Thyroid gland (tissue), 4 donors: Measurements from ENCODE around the gene PRKCA. TPM values are rescaled to one million over a fixed set of nuclear protein-coding genes. Genes with fewer than 3 reads are reported as not detected.

Source experiments
- DNase-seq, 2 donors: peaks; one replicate each; pipeline ENCODE4 v3.0.0-alpha.2; 2019
- H3K27ac ChIP-seq, 3 donors: fragments of 200-600 bp; sonication (generic); 1 replicate in 2 of 3; 2 replicates in 1 of 3; pipeline ENCODE4 v1.5.1; 2016 to 2019; ENCODE audit warnings: mild to moderate bottlenecking in 1 of 3, moderate library complexity in 1 of 3
- H3K27me3 ChIP-seq: fragments of 200-600 bp; sonication (generic); one replicate; pipeline ENCODE4 v1.5.1; 2019
- H3K36me3 ChIP-seq, 2 donors: fragments of 200-600 bp; sonication (generic); one replicate each; pipeline ENCODE4 v1.5.1; 2016 to 2019
- H3K4me1 ChIP-seq, 2 donors: fragments of 200-600 bp; sonication (generic); one replicate each; pipeline ENCODE4 v1.5.1; 2017 to 2019
- H3K4me3 ChIP-seq, 3 donors: fragments of 200-600 bp; sonication (generic); replicated peaks in 1 of 3; 1 replicate in 2 of 3; 2 replicates in 1 of 3; pipeline ENCODE4 v1.5.1; 2016; ENCODE audit warnings: mild to moderate bottlenecking in 1 of 3
- H3K9me3 ChIP-seq: fragments of 200-600 bp; sonication (generic); one replicate; pipeline ENCODE4 v1.5.1; 2017
- CTCF ChIP-seq, 6 experiments: fragments of 200-600 bp in 3 of 6; fragments of 450-650 bp in 3 of 6; sonication (generic) in 3 of 6; IDR thresholded peaks; one replicate each; pipeline ENCODE4 v1.5.1; 2016 to 2019; ENCODE audit warnings: antibody characterized with exemption in 6 of 6, mild to moderate bottlenecking in 2 of 6, inconsistent platforms in 1 of 6, moderate library complexity in 1 of 6
- POLR2A ChIP-seq, 2 donors: fragments of 450-650 bp; IDR thresholded peaks; one replicate each; pipeline ENCODE4 v1.6.1; 2017; ENCODE audit warnings: antibody characterized with exemption in 2 of 2, mild to moderate bottlenecking in 2 of 2, moderate library complexity in 1 of 2
- WGBS, 2 donors: methylation state at CpG; one replicate each; pipeline ENCODE4 v1.1.5; 2017; 5-methylcytosine and 5-hydroxymethylcytosine counted together
- intact Hi-C: fragments of 100-400 bp; cut with DNase I; formaldehyde crosslinking; loops from one replicate; pipeline ENCODE4 v1.15.1; 2023
- total RNA-seq, 4 donors: library from RNA; depleted of rRNA; stranded (reverse); fragments of >200 nt; gene quantifications; one replicate each; pipeline ENCODE4 v1.2.3, GENCODE V29; 2016

Gene PRKCA
- total RNA-seq, 4 donors from 2014 or later: 6.7 to 24.2 (median 15.3) TPM

- Histone ChIP-seq H3K4me3 (no peak overlapping the region), H3K27ac (no peak overlapping the region), H3K36me3 (no peaks in the 10 kb centered on the region), H3K4me1 (no peaks in the 10 kb centered on the region), H3K9me3 (no peaks in the 10 kb centered on the region), H3K27me3 (no peaks in the 10 kb centered on the region)
- intact Hi-C loops: no loop called here
- 79 to 82% methylated on average over 9 of the region's 9 CpGs for WGBS, 2 donors
- no peak for DNase-seq
- TF ChIP-seq POLR2A (IDR thresholded peaks at IDR 0.05) (no peak), CTCF (IDR thresholded peaks at IDR 0.05) (no peak)
Observed at GRCh38 chr17:66610361-66611133, 308.1 kb downstream of the PRKCA start.

- Histone ChIP-seq H3K27me3 (no peaks in the 10 kb centered on the region), H3K36me3 (no peaks in the 10 kb centered on the region), H3K4me3 (no peak overlapping the region), H3K4me1 (no peaks in the 10 kb centered on the region), H3K27ac (no peak overlapping the region), H3K9me3 (no peaks in the 10 kb centered on the region)
- TF ChIP-seq POLR2A (IDR thresholded peaks at IDR 0.05) (no peak), CTCF (IDR thresholded peaks at IDR 0.05) (no peak)
- intact Hi-C loops: no loop called here
- DNase-seq: no peak
Observed at GRCh38 chr17:66611397-66611796, 309.0 kb downstream of the PRKCA start.

DNA sequence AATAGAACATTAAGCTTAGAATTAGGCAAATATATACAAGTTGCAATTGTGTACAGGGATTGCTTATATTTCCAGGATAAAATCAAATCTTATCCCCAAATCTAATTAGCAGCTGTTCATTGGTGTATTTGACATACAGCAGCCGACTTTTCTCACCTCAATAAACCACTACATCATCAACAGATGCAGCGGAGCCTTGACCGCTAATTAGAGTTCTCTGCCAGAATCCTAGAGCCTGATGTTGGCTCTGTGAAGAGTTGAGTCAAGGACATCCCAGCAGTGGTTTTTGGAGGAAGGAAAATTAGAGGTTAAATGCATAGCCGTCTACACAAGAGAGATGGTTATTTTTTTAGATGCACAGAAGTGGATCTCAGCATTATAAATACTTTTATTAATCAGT is 310.6 kb downstream of the PRKCA start:
- WGBS, 2 donors: 76 to 80% methylated on average over 4 of the region's 4 CpGs
- intact Hi-C loops: no loop called here

GRCh38 chr17:66614469-66614868 is 312.1 kb downstream of the PRKCA start:
- no peak for DNase-seq
- intact Hi-C loops: no loop called here
- Histone ChIP-seq H3K4me3 (no peak overlapping the region), H3K27me3 (no peaks in the 10 kb centered on the region), H3K27ac (no peak overlapping the region), H3K36me3 (no peaks in the 10 kb centered on the region), H3K9me3 (no peaks in the 10 kb centered on the region), H3K4me1 (no peaks in the 10 kb centered on the region)
- TF ChIP-seq POLR2A (IDR thresholded peaks at IDR 0.05) (no peak), CTCF (IDR thresholded peaks at IDR 0.05) (no peak)
- WGBS, 2 donors: 74 to 78% methylated on average over 4 of the region's 4 CpGs

More for the DNA sequence above, 310.6 kb downstream of the PRKCA start:
- DNase-seq: no peak
- H3K27ac ChIP-seq: no peak overlapping the region
- no peaks in the 10 kb centered on the region for H3K4me1 ChIP-seq
- H3K27me3 ChIP-seq: no peaks in the 10 kb centered on the region
- H3K4me3 ChIP-seq: no peak overlapping the region
- no peak for TF ChIP-seq CTCF (IDR thresholded peaks at IDR 0.05)
- no peak for TF ChIP-seq POLR2A (IDR thresholded peaks at IDR 0.05)
- H3K36me3 ChIP-seq: no peaks in the 10 kb centered on the region
- no peaks in the 10 kb centered on the region for H3K9me3 ChIP-seq

DNA sequence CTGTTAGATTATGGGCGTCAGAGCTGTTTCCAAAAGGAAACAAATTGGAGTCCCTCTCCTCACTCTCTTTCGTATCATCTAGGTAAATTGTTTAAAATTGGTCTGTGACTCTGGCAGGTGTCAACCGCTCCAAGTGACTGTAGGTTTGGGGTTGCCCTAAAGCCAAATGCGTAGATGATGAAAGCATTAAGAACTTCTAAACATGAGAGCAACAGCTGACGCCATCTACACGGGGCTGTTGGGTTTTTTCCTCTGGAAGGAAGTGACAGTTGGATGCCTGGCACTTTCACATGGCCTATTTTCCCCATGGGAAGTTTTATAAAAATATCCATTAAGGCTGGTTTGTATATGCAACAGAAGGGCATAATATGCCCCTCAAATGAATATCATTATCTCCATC is 316.8 kb downstream of the PRKCA start:
- no peaks in the 10 kb centered on the region for H3K9me3 ChIP-seq
- H3K27ac ChIP-seq: no peak overlapping the region
- 77 to 88% methylated on average over 6 of the region's 6 CpGs for WGBS, 2 donors
- no peaks in the 10 kb centered on the region for H3K27me3 ChIP-seq
- no peaks in the 10 kb centered on the region for H3K36me3 ChIP-seq
- no peaks in the 10 kb centered on the region for H3K4me1 ChIP-seq
- intact Hi-C loops: no loop called here
- H3K4me3 ChIP-seq: no peak overlapping the region
- DNase-seq: no peak
- TF ChIP-seq CTCF (IDR thresholded peaks at IDR 0.05) (no peak), POLR2A (IDR thresholded peaks at IDR 0.05) (no peak)
